ENCODE results near the gene TMEM256. TPM values are rescaled to one million over a fixed set of nuclear protein-coding genes. Genes with fewer than 3 reads are reported as not detected.
A peak's percentile ranks its signal among the peaks of the same experiment; 100 is the strongest.

Gene TMEM256
- total and polyA plus RNA-seq, 2 experiments from 2014 or later = 40.1 to 59.3 TPM

GRCh38 chr17:7432296-7432695, 28.4 kb upstream of the TMEM256 start:
- no peaks in the 10 kb centered on the region for H3K9me3 ChIP-seq (ENCODE audit: low read depth)

GRCh38 chr17:7431231-7431630, 27.3 kb upstream of the TMEM256 start:
- WGBS, 2 experiments (ENCODE audit: low coverage in 1 of 2, low lambda C conversion rate in 2 of 2, missing lambda C conversion rate in 2 of 2) = 52 to 60% methylated on average over 1 of the region's 1 CpG
- H3K9me3 ChIP-seq (ENCODE audit: low read depth) = no peaks in the 10 kb centered on the region
- H3K4me3 ChIP-seq = no peak overlapping the region
- no peaks in the 10 kb centered on the region for H3K36me3 ChIP-seq (ENCODE audit: low read depth)
- peak overlapping the region; percentile 19; the same call in 1 of the 2 replicates for H3K27ac ChIP-seq
- H3K9ac ChIP-seq = no peak overlapping the region
- no peaks in the 10 kb centered on the region for H3K9me2 ChIP-seq (ENCODE audit: insufficient read depth)
- TF ChIP-seq EZH2 (IDR thresholded peaks at IDR 0.05; ENCODE audit: insufficient read depth, poor library complexity, severe bottlenecking) = no peak
- no peak overlapping the region for H2AFZ ChIP-seq
- no peaks in the 10 kb centered on the region for H3K27me3 ChIP-seq (replicated peaks; ENCODE audit: insufficient read depth)
- H3K79me2 ChIP-seq (ENCODE audit: insufficient read depth) = no peaks in the 10 kb centered on the region
- peaks cover 8% of the 10 kb centered on the region; the same call in 1 of the 2 replicates for H3F3A ChIP-seq (ENCODE audit: insufficient read depth)
- H4K20me1 ChIP-seq (ENCODE audit: insufficient read depth) = no peaks in the 10 kb centered on the region
- H3K4me1 ChIP-seq (ENCODE audit: insufficient read depth) = no peaks in the 10 kb centered on the region; the same call in 1 of the 2 replicates
- DNase-seq = peak; percentile 46
- in situ Hi-C loops (cut with MboI) = no loop called here
- H3K4me2 ChIP-seq (ENCODE audit: unreplicated experiment) = no peak overlapping the region

More at GRCh38 chr17:7432296-7432695, 28.4 kb upstream of the TMEM256 start:
- H3K9ac ChIP-seq = no peak overlapping the region
- no peak for DNase-seq
- H3K27ac ChIP-seq = no peak overlapping the region
- no peaks in the 10 kb centered on the region for H3K79me2 ChIP-seq (ENCODE audit: insufficient read depth)
- H4K20me1 ChIP-seq (ENCODE audit: insufficient read depth) = no peaks in the 10 kb centered on the region
- TF ChIP-seq EZH2 (IDR thresholded peaks at IDR 0.05; ENCODE audit: insufficient read depth, poor library complexity, severe bottlenecking) (no peak), EZH2phosphoT487 (IDR thresholded peaks at IDR 0.05; ENCODE audit: insufficient read depth, low read depth) (no peak)
- no peaks in the 10 kb centered on the region for H3K9me2 ChIP-seq (ENCODE audit: insufficient read depth)
- peaks cover 8% of the 10 kb centered on the region; the same call in 1 of the 2 replicates for H3F3A ChIP-seq (ENCODE audit: insufficient read depth)
- no peak overlapping the region for H2AFZ ChIP-seq
- H3K36me3 ChIP-seq (ENCODE audit: low read depth) = no peaks in the 10 kb centered on the region
- no peaks in the 10 kb centered on the region; the same call in 1 of the 2 replicates for H3K4me1 ChIP-seq (ENCODE audit: insufficient read depth)
- in situ Hi-C loops (cut with MboI) = no loop called here
- no peak overlapping the region for H3K4me2 ChIP-seq (ENCODE audit: unreplicated experiment)
- H3K27me3 ChIP-seq (replicated peaks; ENCODE audit: insufficient read depth) = no peaks in the 10 kb centered on the region
- WGBS, 2 experiments (ENCODE audit: low coverage in 1 of 2, low lambda C conversion rate in 2 of 2, missing lambda C conversion rate in 2 of 2) = 88 to 92% methylated on average over 9 to 11 of the region's 11 CpGs
- no peak overlapping the region for H3K4me3 ChIP-seq

GRCh38 chr17:7429722-7430121, 25.8 kb upstream of the TMEM256 start:
- WGBS, 2 experiments (ENCODE audit: low coverage in 1 of 2, low lambda C conversion rate in 2 of 2, missing lambda C conversion rate in 2 of 2) = 62 to 79% methylated on average over 6 to 9 of the region's 10 CpGs
- in situ Hi-C loops (cut with MboI) = no loop called here
- Histone ChIP-seq H4K20me1 (ENCODE audit: insufficient read depth) (no peaks in the 10 kb centered on the region), H3F3A (ENCODE audit: insufficient read depth) (peaks cover 8% of the 10 kb centered on the region; the same call in 1 of the 2 replicates), H3K27ac (no peak overlapping the region), H3K4me1 (ENCODE audit: insufficient read depth) (no peaks in the 10 kb centered on the region; the same call in 1 of the 2 replicates), H3K36me3 (ENCODE audit: low read depth) (no peaks in the 10 kb centered on the region), H3K9ac (no peak overlapping the region), H2AFZ (no peak overlapping the region), H3K27me3 (replicated peaks; ENCODE audit: insufficient read depth) (no peaks in the 10 kb centered on the region), H3K4me3 (no peak overlapping the region), H3K9me3 (ENCODE audit: low read depth) (no peaks in the 10 kb centered on the region), H3K9me2 (ENCODE audit: insufficient read depth) (no peaks in the 10 kb centered on the region), H3K4me2 (ENCODE audit: unreplicated experiment) (no peak overlapping the region), H3K79me2 (ENCODE audit: insufficient read depth) (no peaks in the 10 kb centered on the region)
- TF ChIP-seq EZH2phosphoT487 (IDR thresholded peaks at IDR 0.05; ENCODE audit: insufficient read depth, low read depth) (no peak), EZH2 (IDR thresholded peaks at IDR 0.05; ENCODE audit: insufficient read depth, poor library complexity, severe bottlenecking) (no peak)
- DNase-seq = no peak

DNA sequence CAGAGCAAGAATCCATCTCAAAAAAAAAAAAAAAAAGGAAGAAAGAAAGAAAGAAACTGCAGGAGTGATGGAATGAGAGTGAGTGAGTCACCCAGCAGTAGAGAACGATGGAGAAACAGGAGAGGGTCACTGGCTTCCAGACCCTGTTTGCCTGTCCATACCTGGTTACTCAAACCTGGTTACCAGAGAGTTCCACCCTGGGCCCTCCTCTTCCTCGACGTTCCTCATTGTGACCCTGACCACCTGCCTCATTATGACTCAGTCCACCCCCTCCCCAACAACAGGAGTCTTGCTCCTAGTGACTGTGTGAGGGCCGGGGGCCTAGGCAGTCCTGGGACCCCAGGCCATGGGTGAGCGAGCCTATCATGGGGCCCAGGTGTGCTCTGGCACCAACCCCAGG, 24.7 kb upstream of the TMEM256 start, which contains the start of gene SPEM3:
SPEM3 (plus strand) TSS at position 301 of the 400 bp plus-strand sequence; CDS start at position 347, 46 bp downstream.
- Histone ChIP-seq H3F3A (ENCODE audit: insufficient read depth) (peaks cover 8% of the 10 kb centered on the region; the same call in 1 of the 2 replicates), H3K4me1 (ENCODE audit: insufficient read depth) (no peaks in the 10 kb centered on the region; the same call in 1 of the 2 replicates), H3K79me2 (ENCODE audit: insufficient read depth) (no peaks in the 10 kb centered on the region), H3K9ac (no peak within 1 kb of the TSS), H2AFZ (no peak within 1 kb of the TSS), H3K9me3 (ENCODE audit: low read depth) (no peaks in the 10 kb centered on the region), H3K27ac (no peak within 1 kb of the TSS), H3K36me3 (ENCODE audit: low read depth) (no peaks in the 10 kb centered on the region), H3K9me2 (ENCODE audit: insufficient read depth) (no peaks in the 10 kb centered on the region), H4K20me1 (ENCODE audit: insufficient read depth) (no peaks in the 10 kb centered on the region), H3K4me2 (ENCODE audit: unreplicated experiment) (no peak within 1 kb of the TSS), H3K27me3 (replicated peaks; ENCODE audit: insufficient read depth) (no peaks in the 10 kb centered on the region), H3K4me3 (no peak within 1 kb of the TSS)
- in situ Hi-C loops (cut with MboI) = no loop called here
- peak; percentile 15 for DNase-seq
- TF ChIP-seq EZH2phosphoT487 (IDR thresholded peaks at IDR 0.05; ENCODE audit: insufficient read depth, low read depth) (no peak), EZH2 (IDR thresholded peaks at IDR 0.05; ENCODE audit: insufficient read depth, poor library complexity, severe bottlenecking) (no peak)
- WGBS, 2 experiments (ENCODE audit: low coverage in 1 of 2, low lambda C conversion rate in 2 of 2, missing lambda C conversion rate in 2 of 2) = 51 to 72% methylated on average over 5 of the region's 5 CpGs
